Activated gamma-delta T cell treated with Interleukin-2 at 50 U/mL for 16 hours (primary cell): ENCODE data around the gene POMZP3.
"Not testable (repeated sequence)": the region's sequence is repeated elsewhere in the genome, so short reads cannot be mapped to it uniquely, and the experiment has no call there.

ENCODE experiments used
- DNase-seq: peaks from one replicate; pipeline ENCODE4 v3.0.0-alpha.2; 2020

POMZP3 gene

DNA sequence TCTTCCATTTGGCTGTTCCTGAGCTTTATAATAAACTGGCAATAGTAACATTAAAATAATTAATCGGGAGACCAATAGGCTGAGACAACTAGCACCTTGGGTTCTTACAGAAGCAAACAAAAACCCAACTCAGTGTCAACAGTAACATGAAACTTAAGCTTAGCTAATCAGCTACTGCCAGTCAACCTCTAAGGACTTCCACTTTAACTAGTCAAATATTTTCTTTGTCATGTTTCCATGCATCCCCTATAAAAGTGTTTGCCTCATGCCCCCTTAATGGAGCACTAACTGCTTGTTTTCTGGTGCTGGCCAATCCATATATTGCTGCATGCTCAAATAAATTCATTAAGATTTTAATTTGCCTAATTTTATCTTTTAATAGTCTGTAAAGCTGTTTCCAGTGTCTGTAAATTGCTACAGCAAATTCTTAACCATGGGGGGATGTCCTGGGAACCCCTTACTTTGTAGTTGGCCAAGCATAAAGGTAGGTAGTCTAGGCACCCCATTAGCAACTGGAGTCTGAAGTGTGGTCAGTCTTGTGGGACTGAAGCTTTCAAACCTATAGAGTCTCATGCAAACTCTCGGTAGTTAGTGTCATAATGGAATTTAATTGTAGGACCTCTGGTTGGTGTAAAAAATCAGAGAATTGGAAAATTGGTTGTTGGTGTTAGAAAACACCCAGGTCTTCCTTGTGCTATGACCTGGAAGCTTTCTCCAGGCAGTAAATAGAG, 40.3 kb downstream of the POMZP3 start:
- not testable (repeated sequence) for DNase-seq

GRCh38 chr7:76583636-76584281, 43.3 kb downstream of the POMZP3 start:
- not testable (repeated sequence) for DNase-seq

DNA sequence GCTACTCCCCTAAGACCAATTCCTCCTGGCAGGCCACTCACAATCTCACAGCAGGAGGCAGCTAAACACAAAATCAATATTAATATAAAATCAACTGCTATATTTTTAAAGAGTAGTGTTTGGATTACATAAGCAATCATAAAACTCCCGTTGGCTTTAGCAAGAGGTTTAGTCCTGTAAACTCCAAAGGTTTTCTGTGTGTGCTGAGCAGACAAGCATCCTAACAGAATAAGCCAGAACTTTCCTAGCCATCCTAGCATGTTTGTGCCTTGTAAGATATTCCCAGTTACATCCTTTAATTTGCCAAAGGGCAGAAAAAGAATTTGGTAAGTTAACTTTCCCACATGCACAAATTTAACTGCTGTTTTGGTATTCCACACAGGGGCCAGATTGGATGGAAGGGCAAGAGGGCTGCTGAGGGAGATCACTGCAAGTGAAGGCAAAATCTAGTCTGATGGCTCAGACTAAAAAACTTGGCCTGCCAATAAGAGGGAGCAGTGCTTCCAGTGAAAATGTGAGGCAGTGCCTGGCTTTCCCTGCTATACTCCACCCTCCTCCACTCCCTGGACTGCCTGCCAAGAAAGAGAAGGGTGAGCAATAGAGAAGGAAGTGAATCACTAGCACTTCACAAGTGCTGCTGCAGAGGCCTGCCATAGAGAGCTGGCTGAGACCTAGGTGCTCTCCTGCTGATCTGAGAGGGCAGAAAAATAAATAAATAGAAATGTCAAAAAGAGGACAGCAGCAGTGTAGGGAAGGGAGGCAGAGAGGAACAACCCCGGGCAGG, 44.0 kb downstream of the POMZP3 start:
- DNase-seq, result not testable (repeated sequence)

DNA sequence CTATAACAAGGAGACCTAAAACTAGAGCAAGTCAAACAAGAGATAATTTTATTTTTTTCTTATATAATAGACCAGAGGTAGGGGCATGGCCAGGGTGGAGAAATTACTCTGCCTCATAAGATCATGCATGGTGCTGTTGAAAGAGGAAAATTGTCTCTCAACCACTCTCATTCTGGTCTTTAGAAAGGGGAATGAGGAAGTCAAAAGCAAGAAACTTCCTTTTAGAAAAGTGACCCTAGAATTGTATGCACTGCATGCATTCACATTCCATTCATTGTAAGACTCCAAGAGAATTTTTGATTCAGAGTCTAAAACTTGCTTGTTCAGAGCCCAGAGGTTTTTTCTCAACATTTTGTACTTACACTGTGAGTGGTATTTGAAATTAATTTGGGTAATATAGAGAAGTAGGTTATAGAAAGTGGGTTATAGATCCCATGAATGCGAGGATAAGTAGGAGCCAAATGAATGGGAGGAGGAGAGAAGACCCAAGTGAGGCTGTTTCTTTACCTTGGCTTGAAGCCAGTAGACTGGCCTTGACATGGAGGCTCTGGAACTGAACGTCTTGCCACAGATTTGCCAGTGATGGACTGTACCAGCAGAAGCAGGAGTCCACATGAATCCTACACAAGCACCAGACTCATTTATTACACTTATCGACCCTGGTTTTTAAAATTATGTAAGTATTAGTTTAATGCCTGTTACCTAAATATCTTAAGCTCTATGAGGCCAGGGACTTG, 51.0 kb downstream of the POMZP3 start:
- DNase-seq, result not testable (repeated sequence)

DNA sequence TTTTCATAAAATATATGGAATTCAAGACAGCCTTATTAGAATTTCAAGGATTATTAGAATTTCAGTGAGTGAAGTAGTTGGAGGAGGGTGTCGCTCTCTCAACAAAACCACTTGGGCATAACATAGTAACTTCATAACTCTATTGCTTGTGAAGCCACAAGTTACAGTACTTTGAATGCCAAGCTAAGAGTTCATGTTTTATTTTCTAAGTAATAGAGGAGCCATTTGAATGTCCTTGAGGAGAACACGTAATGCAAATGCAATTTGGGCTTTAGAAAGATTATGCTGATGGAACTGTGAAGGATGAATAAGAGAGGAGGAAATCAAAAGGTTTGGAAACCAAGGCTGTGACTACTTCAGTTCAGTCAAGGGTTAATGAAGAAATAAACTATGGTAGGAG, 51.6 kb downstream of the POMZP3 start:
- not testable (repeated sequence) for DNase-seq

- DNase-seq, result not testable (repeated sequence)
Measured at GRCh38 chr7:76572296-76572695, 54.8 kb downstream of the POMZP3 start.

- not testable (repeated sequence) for DNase-seq
Measured at GRCh38 chr7:76570324-76570775, 56.7 kb downstream of the POMZP3 start.

GRCh38 chr7:76568742-76569141, 58.3 kb downstream of the POMZP3 start:
- not testable (repeated sequence) for DNase-seq

GRCh38 chr7:76567753-76568152, 59.3 kb downstream of the POMZP3 start:
- DNase-seq, result not testable (repeated sequence)

DNA sequence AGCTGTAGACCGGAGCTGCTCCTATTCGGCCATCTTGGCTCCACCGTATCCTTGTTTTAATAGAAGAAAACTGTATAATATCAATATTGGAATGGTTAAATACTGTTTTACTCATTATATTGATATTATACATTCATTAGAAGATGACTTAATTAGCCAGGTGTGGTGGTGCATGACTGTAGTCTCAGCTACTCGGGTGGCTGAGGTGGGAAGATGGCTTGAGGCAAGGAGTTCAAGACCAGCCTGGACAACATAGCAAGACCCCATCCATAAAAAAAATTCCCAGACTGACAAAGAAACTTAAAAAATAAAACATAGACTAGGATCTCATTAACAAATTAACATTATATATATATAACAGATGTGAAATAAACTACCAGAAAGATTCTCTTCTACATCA, 59.8 kb downstream of the POMZP3 start:
- not testable (repeated sequence) for DNase-seq

GRCh38 chr7:76565001-76565400, 62.1 kb downstream of the POMZP3 start:
- DNase-seq, result not testable (repeated sequence)

DNA sequence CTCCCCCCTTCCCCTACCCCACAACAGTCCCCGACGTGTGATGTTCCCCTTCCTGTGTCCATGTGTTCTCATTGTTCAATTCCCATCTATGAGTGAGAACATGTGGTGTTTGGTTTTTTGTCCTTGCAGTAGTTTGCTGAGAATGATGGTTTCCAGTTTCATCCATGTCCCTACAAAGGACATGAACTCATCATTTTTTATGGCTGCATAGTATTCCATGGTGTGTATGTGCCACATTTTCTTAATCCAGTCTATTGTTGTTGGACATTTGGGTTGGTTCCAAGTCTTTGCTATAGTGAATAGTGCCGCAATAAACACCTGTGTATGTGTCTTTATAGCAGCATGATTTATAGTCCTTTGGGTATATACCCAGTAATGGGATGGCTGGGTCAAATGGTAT, 65.7 kb downstream of the POMZP3 start:
- DNase-seq, result not testable (repeated sequence)

GRCh38 chr7:76560157-76560556, 66.9 kb downstream of the POMZP3 start:
- not testable (repeated sequence) for DNase-seq
